Frontal cortex (tissue), 4 donors: ENCODE data around the gene RAB3IL1. TPM values are rescaled to one million over a fixed set of nuclear protein-coding genes. Genes with fewer than 3 reads are reported as not detected.
"Not testable (repeated sequence)": the region's sequence is repeated elsewhere in the genome, so short reads cannot be mapped to it uniquely, and the experiment has no call there.

Experiments used
- DNase-seq, 2 donors: peaks; one replicate each; pipeline ENCODE4 v3.0.0; 2012; ENCODE audit warnings: low spot score in 2 of 2
- FAIRE-seq: peaks from 2 replicates; lab custom pipeline; 2012; peaks lifted over from hg19 to GRCh38; lab: Jason Lieb, UNC
- total RNA-seq: library from RNA; depleted of rRNA; stranded (reverse); fragments of >200 nt; gene quantifications from one replicate; pipeline ENCODE4 v1.2.3, GENCODE V29; 2014
- donor health status: control.
- donor health status: control.
- donor health status: control.

Gene RAB3IL1
- total RNA-seq, 1 donor from 2014 or later = 1.6 TPM

DNA sequence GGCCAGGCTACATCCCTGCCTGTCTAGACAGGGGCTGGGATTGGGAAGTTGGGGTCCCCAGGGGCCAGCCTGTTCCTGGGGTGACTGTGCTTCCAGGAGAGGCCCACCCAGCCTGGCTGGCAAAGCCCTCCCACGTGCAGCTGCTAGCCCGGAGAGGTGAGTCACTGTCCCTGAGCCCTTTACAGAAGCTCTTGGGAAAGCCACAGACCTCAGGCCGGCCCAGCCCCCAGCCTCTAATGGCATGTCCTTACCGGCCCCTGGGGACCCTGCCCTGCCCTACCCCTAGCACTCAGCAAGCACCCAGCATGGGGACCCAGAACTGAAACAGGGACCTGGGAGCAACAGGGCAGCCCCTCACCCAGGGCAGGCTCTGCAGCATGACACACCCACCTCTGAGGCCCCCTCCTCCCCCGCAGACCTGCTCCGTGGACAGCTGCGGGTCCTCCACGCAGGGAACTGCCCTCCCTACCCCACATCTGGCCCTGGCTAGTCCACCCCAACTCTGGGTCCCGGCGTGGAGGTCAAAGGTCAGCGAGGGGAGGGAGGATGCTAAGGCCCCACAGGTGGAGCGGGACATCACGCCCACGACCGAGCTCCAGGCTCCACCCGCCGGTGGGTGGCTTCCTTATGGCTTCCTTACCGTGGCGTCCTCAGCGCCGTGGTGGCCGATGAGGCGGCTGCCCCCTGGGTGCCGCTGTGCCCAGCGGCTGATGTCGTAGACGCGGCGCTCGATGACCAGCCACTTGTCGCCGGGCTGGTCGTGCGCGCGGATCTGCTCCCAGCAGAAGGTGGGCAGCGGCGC lies 26.6 kb downstream of the RAB3IL1 start:
- DNase-seq (peak in 1 of 2 donors; percentile 63), FAIRE-seq (no peak)

DNA sequence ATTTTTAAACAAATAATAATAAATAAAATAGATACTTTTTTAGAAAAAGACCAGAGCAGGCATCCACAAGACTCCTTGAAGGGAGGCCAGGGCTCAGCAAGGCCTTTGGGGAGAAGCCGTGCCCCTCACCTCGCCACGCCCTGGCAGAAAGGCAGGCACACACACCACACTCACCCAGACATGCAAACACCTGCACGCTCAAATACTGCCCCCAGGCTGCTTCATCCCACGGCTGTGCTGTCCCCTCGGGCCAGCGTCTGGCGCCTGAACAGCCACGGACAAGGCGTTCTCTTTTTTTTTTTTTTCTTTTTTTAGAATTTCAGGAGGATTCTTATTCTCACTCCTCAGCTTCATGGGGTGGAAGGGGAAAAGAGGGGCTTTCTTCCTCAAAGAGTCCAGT lies 27.5 kb downstream of the RAB3IL1 start:
- DNase-seq = no peak
- FAIRE-seq = no peak

DNA sequence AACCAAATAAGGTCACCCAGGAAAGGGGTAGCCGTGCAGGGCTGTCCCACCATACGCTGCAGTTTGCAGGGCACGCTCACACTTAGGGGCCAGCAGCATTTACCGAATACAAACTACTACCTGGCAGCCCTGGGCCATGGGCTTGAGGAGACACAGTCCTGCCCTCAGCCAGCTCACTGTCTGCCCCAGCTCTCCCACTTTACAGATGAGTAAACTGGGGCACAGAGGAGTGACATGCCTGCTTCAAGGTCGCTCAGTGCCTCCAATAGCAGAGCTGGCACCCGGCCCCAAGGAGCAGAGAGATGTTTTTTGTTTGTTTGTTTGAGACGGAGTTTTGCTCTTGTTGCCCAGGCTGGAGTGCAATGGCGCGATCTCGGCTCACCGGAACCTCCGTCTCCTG lies 28.8 kb downstream of the RAB3IL1 start:
- FAIRE-seq (no peak), DNase-seq (no peak)

DNA sequence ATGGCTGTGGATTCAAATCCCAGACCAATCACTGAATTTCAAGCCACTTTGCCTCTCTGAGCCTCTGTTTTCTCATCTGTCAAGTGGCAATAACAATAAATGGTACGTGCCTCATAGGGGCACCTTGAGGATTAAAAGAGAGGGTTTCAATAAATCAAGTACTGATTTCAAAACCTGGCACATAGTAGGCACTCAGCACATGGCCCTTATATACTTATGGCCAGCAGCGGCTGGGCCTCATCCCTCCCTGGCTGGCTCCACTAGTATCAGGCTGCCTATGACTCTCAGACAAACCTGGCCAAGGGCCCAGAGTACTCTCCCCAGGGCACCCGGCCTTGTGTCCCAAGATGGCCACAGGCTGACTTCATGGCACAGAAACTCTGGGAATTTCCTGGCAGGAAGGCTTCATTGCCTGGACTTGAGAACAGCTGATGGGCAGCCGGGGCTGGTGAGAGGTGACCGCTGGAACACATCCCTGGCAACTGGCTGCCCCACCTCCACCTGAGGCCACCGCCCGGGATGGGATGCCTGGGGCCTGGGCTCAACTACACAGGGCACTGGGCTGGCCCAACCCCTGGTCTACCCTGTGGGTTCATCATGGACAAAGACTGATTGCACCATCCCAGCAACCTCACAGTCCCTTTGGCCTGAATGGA lies 29.4 kb downstream of the RAB3IL1 start:
- FAIRE-seq (no peak), DNase-seq (no peak)

DNA sequence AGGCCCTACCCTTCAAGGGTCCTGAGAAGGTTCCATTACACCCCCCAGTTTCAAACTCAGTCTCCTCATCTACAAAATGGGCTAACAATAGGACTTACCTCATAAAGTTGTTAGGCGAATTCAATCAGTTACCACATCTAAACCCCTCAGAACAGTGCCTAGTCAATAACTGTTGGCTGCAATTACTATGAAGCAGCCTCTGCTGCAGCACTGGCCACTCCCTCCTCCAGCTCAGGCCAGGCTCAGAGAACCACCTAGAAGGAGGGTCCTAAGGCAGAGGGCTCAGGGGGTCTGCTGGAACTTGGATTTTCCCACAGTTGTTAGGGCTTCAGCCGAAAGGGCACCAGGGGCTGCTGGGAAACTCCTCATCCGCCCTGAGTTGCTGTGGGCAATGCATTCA lies 30.7 kb downstream of the RAB3IL1 start:
- FAIRE-seq (no peak), DNase-seq (no peak)

DNA sequence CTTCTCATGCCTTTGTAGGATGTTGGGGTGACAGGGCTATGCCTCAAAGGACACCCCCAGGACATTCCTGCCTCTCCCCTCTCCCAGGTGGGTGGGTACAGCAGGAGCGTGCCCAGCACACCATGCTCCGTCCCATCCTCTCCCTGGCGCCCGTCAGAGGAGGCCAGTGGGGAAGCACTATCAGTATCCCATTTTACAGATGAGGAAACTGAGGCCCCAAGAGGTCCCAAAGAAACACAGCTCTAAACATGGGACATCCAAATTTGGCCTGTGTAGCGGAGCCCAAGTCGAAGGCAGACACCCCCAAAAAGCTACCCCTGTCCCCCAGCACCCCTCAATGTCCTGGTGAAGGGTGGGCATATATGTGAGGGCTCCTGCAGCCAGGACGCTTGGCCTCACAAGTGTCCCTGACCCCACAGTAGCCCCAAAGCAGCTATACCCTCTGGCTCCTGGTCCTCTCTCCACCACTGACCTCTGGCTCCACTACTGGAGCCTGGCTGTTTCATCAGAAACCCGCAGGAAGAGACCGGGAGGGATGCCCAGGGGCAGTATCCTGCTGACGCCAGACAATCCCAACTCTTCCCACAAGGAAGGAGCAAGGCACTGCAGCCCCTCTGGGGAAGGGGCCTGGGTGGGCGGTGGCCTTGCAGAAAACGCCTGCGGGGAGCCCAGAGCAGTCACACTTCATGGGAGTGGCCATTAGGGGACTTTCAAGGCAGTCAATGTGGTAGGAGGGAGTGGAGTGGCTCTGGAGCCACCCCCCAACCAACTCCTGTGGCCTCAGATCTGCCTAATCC lies 31.4 kb downstream of the RAB3IL1 start:
- FAIRE-seq (no peak), DNase-seq (no peak)

DNA sequence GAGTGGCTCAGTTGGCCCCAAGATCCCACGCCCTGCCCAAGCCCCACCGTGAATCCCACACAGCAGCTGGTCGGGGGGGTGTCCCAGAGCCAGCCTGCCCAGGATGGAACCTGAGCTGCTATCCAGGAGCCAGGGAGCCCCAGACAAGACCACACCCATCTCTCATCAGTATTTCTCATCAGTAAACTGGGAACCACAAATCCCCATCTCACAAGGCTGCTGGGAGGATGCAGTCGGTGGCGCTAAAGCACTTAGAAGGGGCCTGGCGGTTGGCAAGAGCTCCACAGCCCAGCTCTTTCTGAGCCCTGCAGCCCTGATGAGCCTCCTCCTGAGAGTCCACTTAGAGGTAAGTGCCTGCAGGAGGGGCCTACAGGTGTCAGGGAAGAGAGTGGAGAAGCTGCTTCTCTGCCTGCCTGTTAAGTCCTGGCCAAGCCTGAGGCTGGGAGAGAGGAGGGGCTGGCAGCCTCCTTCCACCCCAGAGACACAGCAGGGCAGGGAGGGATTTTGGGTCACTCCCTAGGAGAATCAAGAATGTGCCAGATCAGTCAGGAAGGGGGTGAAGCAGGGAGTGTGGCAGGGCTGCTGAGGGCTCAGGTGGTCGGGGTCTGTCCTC lies 32.1 kb downstream of the RAB3IL1 start:
- FAIRE-seq = no peak

DNA sequence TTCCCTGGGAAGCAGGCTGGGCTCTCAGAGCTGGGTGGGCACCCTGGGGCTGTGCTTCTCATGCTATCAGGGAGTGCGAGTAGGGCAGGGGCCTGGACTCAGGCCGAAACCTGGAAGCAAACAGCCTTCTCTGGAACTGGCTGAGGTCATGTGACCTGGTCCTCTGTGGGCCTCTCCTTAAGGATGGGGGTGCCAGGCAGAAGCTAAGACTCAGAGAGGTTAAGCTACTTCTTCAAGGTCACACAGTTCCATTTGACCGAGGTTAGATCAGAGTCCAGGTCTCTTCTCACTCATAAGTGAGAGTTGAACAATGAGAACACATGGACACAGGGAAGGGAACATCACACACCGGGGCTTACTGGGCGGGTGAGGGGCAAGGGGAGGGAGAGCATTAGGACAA lies 33.4 kb downstream of the RAB3IL1 start:
- no peak for FAIRE-seq
- DNase-seq = no peak

More for the DNA sequence above, 32.1 kb downstream of the RAB3IL1 start:
- no peak for DNase-seq

GRCh38 chr11:61883327-61883726 lies 34.0 kb downstream of the RAB3IL1 start:
- no peak for DNase-seq
- FAIRE-seq = no peak

- FAIRE-seq = no peak
- DNase-seq = no peak
Measured at GRCh38 chr11:61882879-61883278, 34.5 kb downstream of the RAB3IL1 start.

- FAIRE-seq = not testable (repeated sequence)
Measured at GRCh38 chr11:61882267-61882666, 35.1 kb downstream of the RAB3IL1 start.

DNA sequence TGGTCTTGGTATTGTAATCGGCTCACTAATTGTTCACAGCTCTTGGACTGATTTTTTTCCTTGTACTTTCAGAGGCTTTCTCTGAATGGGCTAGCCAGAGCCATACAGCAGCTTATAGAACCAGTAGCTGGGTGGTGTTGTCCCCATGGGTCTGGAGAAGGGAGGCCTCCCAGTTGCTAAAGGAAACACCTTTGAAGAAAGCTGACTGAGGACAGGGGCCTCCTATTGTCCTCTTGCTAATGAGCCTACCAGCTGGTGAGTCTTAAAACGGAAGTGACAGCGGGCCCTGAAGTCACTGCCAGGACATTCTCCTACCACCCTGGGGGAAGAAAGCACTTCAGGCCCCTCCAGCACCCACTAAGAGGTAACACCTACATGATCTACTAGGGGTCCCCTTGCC lies 36.0 kb downstream of the RAB3IL1 start:
- FAIRE-seq (no peak), DNase-seq (no peak)

More at GRCh38 chr11:61882267-61882666, 35.1 kb downstream of the RAB3IL1 start:
- not testable (repeated sequence) for DNase-seq

DNA sequence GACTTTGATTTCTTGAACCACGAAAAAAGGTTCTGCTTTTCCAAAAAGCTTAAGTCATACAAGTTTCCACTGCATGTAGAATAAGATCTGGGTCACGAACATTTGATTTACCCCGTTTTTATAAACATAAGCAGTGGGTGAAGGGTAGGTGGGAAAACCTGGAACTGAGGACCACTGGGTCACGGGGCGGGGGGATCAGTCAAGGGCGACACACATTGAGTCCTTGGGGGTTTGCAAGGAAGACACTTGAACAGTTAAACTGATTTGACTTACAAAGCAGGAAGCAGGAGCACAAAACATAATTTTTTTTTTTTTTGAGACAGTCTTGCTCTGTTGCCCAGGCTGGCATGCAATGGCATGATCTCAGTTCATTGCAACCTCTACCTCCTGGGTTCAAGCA lies 36.9 kb downstream of the RAB3IL1 start:
- DNase-seq (no peak), FAIRE-seq (no peak)

DNA sequence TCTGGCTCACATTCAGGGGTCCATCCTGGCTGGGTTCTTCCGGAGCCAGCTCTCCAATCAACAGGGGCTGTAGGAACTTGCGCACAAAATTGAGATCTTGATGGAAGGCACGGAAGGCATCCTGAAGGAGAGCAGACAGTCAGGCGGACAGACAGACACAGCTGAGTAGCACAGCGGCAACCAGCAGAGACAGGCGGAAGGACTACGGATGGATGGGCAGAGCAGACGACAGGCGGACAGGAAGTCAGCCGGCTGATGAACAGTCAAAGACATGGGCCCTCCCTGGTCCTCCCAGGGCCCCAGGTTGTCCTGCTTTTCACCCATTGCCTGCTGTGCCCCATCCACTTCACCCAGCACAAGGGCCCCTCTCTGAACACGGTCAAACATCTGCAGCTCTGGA lies 37.3 kb downstream of the RAB3IL1 start:
- DNase-seq (no peak), FAIRE-seq (no peak)

GRCh38 chr11:61879152-61879551 lies 38.2 kb downstream of the RAB3IL1 start:
- FAIRE-seq (no peak), DNase-seq (no peak)

GRCh38 chr11:61875698-61876097 lies 41.7 kb downstream of the RAB3IL1 start:
- no peak for DNase-seq
- FAIRE-seq = no peak

DNA sequence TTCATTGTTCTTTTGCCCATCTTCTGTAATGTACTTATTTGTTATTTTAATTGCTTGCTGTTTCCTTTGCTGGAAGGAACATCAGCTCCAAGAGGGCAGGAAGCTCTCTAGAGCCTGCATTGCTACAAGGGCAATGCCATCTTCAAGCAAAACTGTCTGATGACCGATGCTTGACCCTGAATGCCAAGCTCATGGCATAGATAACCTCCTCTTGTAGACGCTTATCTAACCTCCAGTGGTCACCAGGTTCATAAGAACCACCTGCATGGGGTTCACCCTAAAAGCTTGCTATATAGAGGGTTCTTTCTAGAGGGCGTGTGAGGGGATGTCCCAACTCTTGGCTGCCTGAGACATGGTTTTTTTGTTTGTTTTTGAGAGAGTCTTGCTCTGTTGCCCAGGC lies 42.5 kb downstream of the RAB3IL1 start:
- FAIRE-seq = no peak
- no peak for DNase-seq

DNA sequence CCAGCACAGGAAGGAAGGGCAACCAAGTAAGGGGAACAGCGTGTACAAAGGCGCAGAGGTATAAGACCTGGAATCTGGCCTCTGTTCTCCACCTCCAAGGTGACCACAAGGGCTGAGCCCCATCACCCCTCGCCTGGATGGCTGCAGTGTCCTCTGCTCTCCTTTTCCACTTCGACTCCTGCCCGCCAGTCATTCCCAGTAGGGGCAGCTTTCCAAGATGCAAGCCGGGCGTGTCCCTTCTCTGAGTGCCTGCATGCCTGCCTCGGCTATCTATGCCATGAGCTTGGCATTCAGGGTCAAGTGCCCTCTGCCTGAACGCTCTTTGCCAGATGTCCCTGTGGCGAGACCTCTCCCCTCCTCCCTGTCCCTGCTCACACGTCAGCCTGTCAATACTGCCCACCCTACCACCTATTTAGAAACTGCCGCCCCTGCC lies 43.0 kb downstream of the RAB3IL1 start:
- FAIRE-seq (no peak), DNase-seq (no peak)

- DNase-seq (no peak), FAIRE-seq (no peak)
Measured at GRCh38 chr11:61873588-61874376, 43.6 kb downstream of the RAB3IL1 start.
